Measurements from ENCODE around the gene AUTS2. TPM values are rescaled to one million over a fixed set of nuclear protein-coding genes. Genes with fewer than 3 reads are reported as not detected.

The AUTS2 gene
- total and polyA plus RNA-seq, 2 of the 8 experiments (the other 6 are each of a cell fraction or from before 2014, with no cell fraction given), result 25.9 to 101 TPM

- Histone ChIP-seq H2BK5ac (ENCODE audit: low read depth, low read length) (no peak overlapping the region), H2BK20ac (ENCODE audit: low read length) (no peak overlapping the region), H4K91ac (replicated peaks; ENCODE audit: insufficient read length, low read length) (no peak overlapping the region), H3K79me2 (ENCODE audit: control insufficient read depth in 1 of 2, insufficient read depth in 2 of 2, low read length in 2 of 2) (no peaks in the 10 kb centered on the region), H4K5ac (ENCODE audit: insufficient read length, low read depth, low read length) (no peak overlapping the region), H3K4me1 (replicated peaks in 1 of 4; ENCODE audit: control insufficient read depth in 3 of 4, insufficient read depth in 4 of 4, low read length in 3 of 4) (no peaks in the 10 kb centered on the region), H2BK12ac (ENCODE audit: low read depth, low read length) (no peak overlapping the region), H3K36me3 (ENCODE audit: control insufficient read depth in 2 of 4, insufficient read depth in 4 of 4, low read length in 3 of 4) (no peaks in the 10 kb centered on the region), H3K56ac (replicated peaks; ENCODE audit: insufficient read length, low read depth, low read length) (no peak overlapping the region), H2BK120ac (replicated peaks; ENCODE audit: low read depth, low read length) (no peak overlapping the region), H3K18ac (ENCODE audit: extremely low read depth, low read length) (no peak overlapping the region), H3K27me3 (replicated peaks in 1 of 4; ENCODE audit: control insufficient read depth in 3 of 4, extremely low read depth in 1 of 4, insufficient read depth in 3 of 4, low read length in 3 of 4) (no peaks in the 10 kb centered on the region), H3K79me1 (ENCODE audit: low read depth, low read length) (no peaks in the 10 kb centered on the region), H3K4me3 (ENCODE audit: extremely low read depth in 1 of 4, insufficient read depth in 2 of 4, low read depth in 3 of 4, low read length in 4 of 4) (no peak overlapping the region), H3K9ac (replicated peaks in 1 of 4; ENCODE audit: extremely low read depth in 1 of 4, low read depth in 3 of 4, low read length in 3 of 4) (no peak overlapping the region), H3K23me2 (ENCODE audit: low read depth, low read length) (no peaks in the 10 kb centered on the region), H3K9me3 (ENCODE audit: insufficient read depth in 2 of 2, low read depth in 1 of 2, low read length in 1 of 2) (no peaks in the 10 kb centered on the region), H3K4me2 (ENCODE audit: insufficient read depth in 1 of 2, low read depth in 2 of 2, low read length in 2 of 2) (no peak overlapping the region), H2AK5ac (ENCODE audit: low read depth, low read length) (no peak overlapping the region), H2AFZ (ENCODE audit: low read length) (no peak overlapping the region), H4K20me1 (replicated peaks in 1 of 2; ENCODE audit: control insufficient read depth in 1 of 2, insufficient read depth in 2 of 2, low read length in 2 of 2) (no peaks in the 10 kb centered on the region), H3K14ac (ENCODE audit: insufficient read length) (no peak overlapping the region), H3K23ac (ENCODE audit: insufficient read length) (no peak overlapping the region), H3K27ac (ENCODE audit: low read depth, low read length) (no peak overlapping the region), H4K8ac (ENCODE audit: extremely low read depth, insufficient read depth, low read length) (no peak overlapping the region), H2BK15ac (ENCODE audit: low read length) (no peak overlapping the region), H3K4ac (replicated peaks; ENCODE audit: insufficient read length, low read depth, low read length) (no peak overlapping the region)
- POLR2A ChIA-PET (ENCODE audit: partially characterized antibody), result no interaction called here
- DNase-seq (ENCODE audit: low read depth in 1 of 2, low spot score in 2 of 2), result no peak
- TF ChIP-seq GTF2F1 (IDR thresholded peaks at IDR 0.05; ENCODE audit: borderline replicate concordance, low read depth, low read length) (no peak), NRF1 (IDR thresholded peaks at IDR 0.05; ENCODE audit: low read depth, low read length) (no peak), JUN (IDR thresholded peaks at IDR 0.05; ENCODE audit: low read depth, low read length) (no peak), MAX (IDR thresholded peaks at IDR 0.05) (no peak), CBX8 (IDR thresholded peaks at IDR 0.05; ENCODE audit: borderline replicate concordance, low read depth, low read length) (no peak), CTCF (IDR thresholded peaks at IDR 0.05; ENCODE audit: control extremely low read depth in 1 of 3, insufficient read depth in 1 of 3, low read depth in 1 of 3, low read length in 3 of 3) (no peak), POLR2AphosphoS5 (IDR thresholded peaks at IDR 0.05; ENCODE audit: low read depth, low read length) (no peak), CREB1 (IDR thresholded peaks at IDR 0.05) (no peak), SIX5 (IDR thresholded peaks at IDR 0.05; ENCODE audit: low read depth, low read length) (no peak), SUZ12 (IDR thresholded peaks at IDR 0.05; ENCODE audit: low read length) (no peak)
- CTCF ChIA-PET (ENCODE audit: partially characterized antibody), result interaction anchor here (1.9 kb wide), 1 partner anchor 25 kb away, joined by 6 read pairs; no protein-coding TSS in a partner anchor
- no peak for FAIRE-seq
Observed at GRCh38 chr7:69907720-69908119, 309.4 kb downstream of the AUTS2 start.
